Ascending aorta (tissue), 2 donors: ENCODE measurements around the gene TLE3. TPM values are rescaled to one million over a fixed set of nuclear protein-coding genes. Genes with fewer than 3 reads are reported as not detected.

ENCODE experiments used
- DNase-seq, 2 donors: peaks; one replicate each; pipeline ENCODE4 v3.0.0-alpha.2; 2019; ENCODE audit warnings: low spot score in 2 of 2
- H3K27ac ChIP-seq, 2 donors: fragments of 200-600 bp; sonication (generic); one replicate each; pipeline ENCODE4 v1.5.1; 2016 to 2017; ENCODE audit warnings: mild to moderate bottlenecking in 1 of 2
- H3K27me3 ChIP-seq: fragments of 200-600 bp; sonication (generic); one replicate; pipeline ENCODE4 v1.5.1; 2017
- H3K36me3 ChIP-seq, 2 donors: fragments of 200-600 bp; sonication (generic); one replicate each; pipeline ENCODE4 v1.5.1; 2016
- H3K4me1 ChIP-seq, 2 donors: fragments of 200-600 bp; sonication (generic); one replicate each; pipeline ENCODE4 v1.5.1; 2016 to 2017; ENCODE audit warnings: mild to moderate bottlenecking in 1 of 2
- H3K4me3 ChIP-seq, 2 donors: fragments of 200-600 bp; sonication (generic); one replicate each; pipeline ENCODE4 v1.5.1; 2016 to 2017; ENCODE audit warnings: mild to moderate bottlenecking in 1 of 2
- H3K9me3 ChIP-seq, 2 donors: fragments of 200-600 bp; sonication (generic); one replicate each; pipeline ENCODE4 v1.5.1; 2016
- CTCF ChIP-seq, 3 experiments: fragments of 200-600 bp in 2 of 3; fragments of 450-650 bp in 1 of 3; sonication (generic) in 2 of 3; IDR thresholded peaks; one replicate each; pipeline ENCODE4 v1.5.1; 2016 to 2019; ENCODE audit warnings: antibody characterized with exemption in 3 of 3, mild to moderate bottlenecking in 1 of 3, moderate library complexity in 1 of 3
- intact Hi-C: fragments of 100-400 bp; cut with DNase I; formaldehyde crosslinking; loops from one replicate; pipeline ENCODE4 v1.15.1; 2023
- total RNA-seq: library from RNA; depleted of rRNA; stranded (reverse); fragments of >200 nt; gene quantifications from one replicate; pipeline ENCODE4 v1.1.0, GENCODE V29; 2016

TLE3 gene
- total RNA-seq, 1 donor from 2014 or later: 76.4 TPM

- Histone ChIP-seq H3K4me3 (no peak overlapping the region), H3K36me3 (no peaks in the 10 kb centered on the region), H3K27me3 (no peaks in the 10 kb centered on the region), H3K4me1 (no peaks in the 10 kb centered on the region), H3K9me3 (no peaks in the 10 kb centered on the region), H3K27ac (no peak overlapping the region)
- no peak for TF ChIP-seq CTCF (IDR thresholded peaks at IDR 0.05)
- no peak for DNase-seq
- intact Hi-C loops: no loop called here
These were observed 62.0 kb downstream of the TLE3 start for GRCh38 chr15:70035719-70036077.

- Histone ChIP-seq H3K36me3 (no peaks in the 10 kb centered on the region), H3K27ac (no peak overlapping the region), H3K4me1 (no peaks in the 10 kb centered on the region), H3K27me3 (no peaks in the 10 kb centered on the region), H3K4me3 (no peak overlapping the region), H3K9me3 (no peaks in the 10 kb centered on the region)
- intact Hi-C loops: no loop called here
- TF ChIP-seq CTCF (IDR thresholded peaks at IDR 0.05): no peak
- DNase-seq: no peak
These were observed 62.5 kb downstream of the TLE3 start for GRCh38 chr15:70035051-70035718.

GRCh38 chr15:70034596-70034995, 63.1 kb downstream of the TLE3 start:
- no peak for TF ChIP-seq CTCF (IDR thresholded peaks at IDR 0.05)
- DNase-seq: no peak
- H3K9me3 ChIP-seq: no peaks in the 10 kb centered on the region
- H3K4me3 ChIP-seq: no peak overlapping the region
- H3K27ac ChIP-seq: no peak overlapping the region
- H3K36me3 ChIP-seq: no peaks in the 10 kb centered on the region
- intact Hi-C loops: no loop called here
- no peaks in the 10 kb centered on the region for H3K27me3 ChIP-seq
- H3K4me1 ChIP-seq: no peaks in the 10 kb centered on the region

- Histone ChIP-seq H3K27ac (no peak overlapping the region), H3K9me3 (no peaks in the 10 kb centered on the region), H3K4me3 (no peak overlapping the region), H3K27me3 (no peaks in the 10 kb centered on the region), H3K36me3 (no peaks in the 10 kb centered on the region), H3K4me1 (no peaks in the 10 kb centered on the region)
- DNase-seq: no peak
- intact Hi-C loops: no loop called here
- TF ChIP-seq CTCF (IDR thresholded peaks at IDR 0.05): no peak
These were observed 63.6 kb downstream of the TLE3 start for GRCh38 chr15:70034141-70034540.

- Histone ChIP-seq H3K4me1 (no peaks in the 10 kb centered on the region), H3K36me3 (no peaks in the 10 kb centered on the region), H3K9me3 (no peaks in the 10 kb centered on the region), H3K27ac (no peak overlapping the region), H3K4me3 (no peak overlapping the region), H3K27me3 (no peaks in the 10 kb centered on the region)
- DNase-seq: no peak
- intact Hi-C loops: no loop called here
- TF ChIP-seq CTCF (IDR thresholded peaks at IDR 0.05): no peak
These were observed 64.1 kb downstream of the TLE3 start for GRCh38 chr15:70033529-70034140.
